Measurements from ENCODE around the gene MRLN. TPM values are rescaled to one million over a fixed set of nuclear protein-coding genes. Genes with fewer than 3 reads are reported as not detected.

The MRLN gene
- polyA plus RNA-seq, 1 of the 3 experiments (the other 2 are of a cell fraction) = not detected

DNA sequence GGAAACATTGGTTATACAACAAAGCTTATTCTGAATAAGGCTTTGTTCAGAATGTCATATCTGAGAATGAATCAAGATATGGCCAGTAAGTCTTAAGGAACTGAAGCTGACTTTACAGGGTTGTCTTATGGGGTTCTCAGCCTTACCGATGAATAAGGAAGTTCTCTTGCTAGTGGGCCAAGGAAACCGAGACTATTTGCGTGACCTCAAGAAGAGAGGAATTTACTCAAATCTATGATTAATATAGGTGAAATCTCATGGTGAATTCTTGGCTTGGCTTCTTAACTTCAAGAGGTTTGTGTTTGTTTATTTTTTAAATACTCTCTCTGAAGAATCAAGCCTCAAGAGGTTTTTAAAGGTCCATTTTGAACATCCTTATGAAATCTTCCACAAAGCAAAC lies 4.7 kb upstream of the MRLN start:
- no peak for TF ChIP-seq RXRA (IDR thresholded peaks at IDR 0.05; ENCODE audit: borderline replicate concordance, low read depth)
- no peak for TF ChIP-seq YY1 (IDR thresholded peaks at IDR 0.05; ENCODE audit: low read depth)
- TF ChIP-seq GATA2 (CRISPR knock-in tag; IDR thresholded peaks at IDR 0.05) = no peak
- TF ChIP-seq FOSL2 (IDR thresholded peaks at IDR 0.05; ENCODE audit: borderline replicate concordance, low read depth) = no peak
- no peak for TF ChIP-seq NRF1 (IDR thresholded peaks at IDR 0.05; ENCODE audit: low read depth, low read length)
- no peak for TF ChIP-seq MEF2A (IDR thresholded peaks at IDR 0.05; ENCODE audit: borderline replicate concordance, low read depth)
- no peak for TF ChIP-seq TEAD4 (IDR thresholded peaks at IDR 0.05; ENCODE audit: borderline replicate concordance, insufficient read depth)
- no peak for TF ChIP-seq FOXJ3 (CRISPR knock-in tag; IDR thresholded peaks at IDR 0.05)
- TF ChIP-seq, protein P1, sequence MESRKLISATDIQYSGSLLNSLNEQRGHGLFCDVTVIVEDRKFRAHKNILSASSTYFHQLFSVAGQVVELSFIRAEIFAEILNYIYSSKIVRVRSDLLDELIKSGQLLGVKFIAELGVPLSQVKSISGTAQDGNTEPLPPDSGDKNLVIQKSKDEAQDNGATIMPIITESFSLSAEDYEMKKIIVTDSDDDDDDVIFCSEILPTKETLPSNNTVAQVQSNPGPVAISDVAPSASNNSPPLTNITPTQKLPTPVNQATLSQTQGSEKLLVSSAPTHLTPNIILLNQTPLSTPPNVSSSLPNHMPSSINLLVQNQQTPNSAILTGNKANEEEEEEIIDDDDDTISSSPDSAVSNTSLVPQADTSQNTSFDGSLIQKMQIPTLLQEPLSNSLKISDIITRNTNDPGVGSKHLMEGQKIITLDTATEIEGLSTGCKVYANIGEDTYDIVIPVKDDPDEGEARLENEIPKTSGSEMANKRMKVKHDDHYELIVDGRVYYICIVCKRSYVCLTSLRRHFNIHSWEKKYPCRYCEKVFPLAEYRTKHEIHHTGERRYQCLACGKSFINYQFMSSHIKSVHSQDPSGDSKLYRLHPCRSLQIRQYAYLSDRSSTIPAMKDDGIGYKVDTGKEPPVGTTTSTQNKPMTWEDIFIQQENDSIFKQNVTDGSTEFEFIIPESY (IDR thresholded peaks at IDR 0.05; ENCODE audit: borderline replicate concordance, low read depth) = no peak
- TF ChIP-seq, protein P2, sequence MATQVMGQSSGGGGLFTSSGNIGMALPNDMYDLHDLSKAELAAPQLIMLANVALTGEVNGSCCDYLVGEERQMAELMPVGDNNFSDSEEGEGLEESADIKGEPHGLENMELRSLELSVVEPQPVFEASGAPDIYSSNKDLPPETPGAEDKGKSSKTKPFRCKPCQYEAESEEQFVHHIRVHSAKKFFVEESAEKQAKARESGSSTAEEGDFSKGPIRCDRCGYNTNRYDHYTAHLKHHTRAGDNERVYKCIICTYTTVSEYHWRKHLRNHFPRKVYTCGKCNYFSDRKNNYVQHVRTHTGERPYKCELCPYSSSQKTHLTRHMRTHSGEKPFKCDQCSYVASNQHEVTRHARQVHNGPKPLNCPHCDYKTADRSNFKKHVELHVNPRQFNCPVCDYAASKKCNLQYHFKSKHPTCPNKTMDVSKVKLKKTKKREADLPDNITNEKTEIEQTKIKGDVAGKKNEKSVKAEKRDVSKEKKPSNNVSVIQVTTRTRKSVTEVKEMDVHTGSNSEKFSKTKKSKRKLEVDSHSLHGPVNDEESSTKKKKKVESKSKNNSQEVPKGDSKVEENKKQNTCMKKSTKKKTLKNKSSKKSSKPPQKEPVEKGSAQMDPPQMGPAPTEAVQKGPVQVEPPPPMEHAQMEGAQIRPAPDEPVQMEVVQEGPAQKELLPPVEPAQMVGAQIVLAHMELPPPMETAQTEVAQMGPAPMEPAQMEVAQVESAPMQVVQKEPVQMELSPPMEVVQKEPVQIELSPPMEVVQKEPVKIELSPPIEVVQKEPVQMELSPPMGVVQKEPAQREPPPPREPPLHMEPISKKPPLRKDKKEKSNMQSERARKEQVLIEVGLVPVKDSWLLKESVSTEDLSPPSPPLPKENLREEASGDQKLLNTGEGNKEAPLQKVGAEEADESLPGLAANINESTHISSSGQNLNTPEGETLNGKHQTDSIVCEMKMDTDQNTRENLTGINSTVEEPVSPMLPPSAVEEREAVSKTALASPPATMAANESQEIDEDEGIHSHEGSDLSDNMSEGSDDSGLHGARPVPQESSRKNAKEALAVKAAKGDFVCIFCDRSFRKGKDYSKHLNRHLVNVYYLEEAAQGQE (IDR thresholded peaks at IDR 0.05; ENCODE audit: low read depth, low read length) = no peak
- TF ChIP-seq EP300 (IDR thresholded peaks at IDR 0.05; ENCODE audit: borderline replicate concordance in 1 of 2, low read depth in 1 of 2, low read length in 1 of 2) = no peak
- no peak for TF ChIP-seq MXI1 (IDR thresholded peaks at IDR 0.05; ENCODE audit: low read depth, low read length)
- no peak for TF ChIP-seq CTCF (IDR thresholded peaks at IDR 0.05)
- no peaks in the 10 kb centered on the region for H3K79me2 ChIP-seq (ENCODE audit: insufficient read depth)
- no peaks in the 10 kb centered on the region for H3K4me1 ChIP-seq (ENCODE audit: control insufficient read depth in 1 of 2, insufficient read depth in 2 of 2, low read depth in 1 of 2, low read length in 1 of 2)
- H3K9me2 ChIP-seq = no peaks in the 10 kb centered on the region
- ChIA-PET CTCF (interaction anchor here (0.7 to 0.9 kb wide), 2 partner anchors 51 to 132 kb away, joined by 3 read pairs; no protein-coding TSS in a partner anchor), POLR2A (no interaction called here)
- no peaks in the 10 kb centered on the region for H3K36me3 ChIP-seq (replicated peaks in 1 of 2; ENCODE audit: control insufficient read depth in 1 of 2, insufficient read depth in 2 of 2, low read length in 1 of 2)
- H3F3A ChIP-seq (replicated peaks; ENCODE audit: insufficient read depth) = no peaks in the 10 kb centered on the region
- no peaks in the 10 kb centered on the region for H3K27me3 ChIP-seq (ENCODE audit: insufficient read depth)
- no peaks in the 10 kb centered on the region for H4K20me1 ChIP-seq (ENCODE audit: insufficient read depth)
- no peak overlapping the region for H2AFZ ChIP-seq (ENCODE audit: low read depth)
- 78% methylated on average over 3 of the region's 3 CpGs for WGBS (ENCODE audit: low lambda C conversion rate)
- no peak overlapping the region for H3K9ac ChIP-seq
- no peaks in the 10 kb centered on the region for H3K9me3 ChIP-seq
- DNase-seq = no peak
- H3K4me2 ChIP-seq = no peak overlapping the region
- H3K27ac ChIP-seq (ENCODE audit: low read depth in 2 of 2, low read length in 1 of 2) = no peak overlapping the region
- H3K4me3 ChIP-seq (ENCODE audit: low read depth in 2 of 2, low read length in 1 of 2) = no peak overlapping the region

Data from SK-N-SH (cell line).